Endothelial cell of hepatic sinusoid (primary cell): ENCODE results near the gene PSMG4.

Experiments used
- in situ Hi-C: cut with HindIII; loops from 2 replicates; pipeline ENCODE4 v1.10.0; 2017; ENCODE audit warnings: low sequenced_read_pairs

PSMG4 gene

DNA sequence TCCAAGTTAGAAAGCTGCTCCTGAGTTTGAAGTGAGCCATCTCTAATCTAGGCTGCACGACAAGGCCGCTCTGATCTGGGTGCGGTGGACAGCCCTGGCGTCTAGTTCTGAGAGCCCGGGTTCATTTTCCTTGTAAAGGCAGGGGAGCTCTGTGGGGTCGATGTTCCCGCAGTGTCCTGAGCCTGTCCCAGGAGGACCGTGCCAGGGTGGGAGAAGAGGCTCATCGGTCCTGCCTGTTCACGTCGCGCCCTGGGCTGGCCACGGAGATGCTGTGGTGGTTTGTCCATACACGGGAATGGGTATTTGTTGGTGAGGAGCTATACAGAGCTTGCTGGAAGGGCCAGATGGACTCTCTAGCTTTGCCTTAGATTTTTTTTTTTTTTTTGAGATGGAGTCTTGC, 27.0 kb downstream of the PSMG4 start:
- in situ Hi-C loops: loop anchor here (25.0 kb wide), 2 partner anchors 427 to 702 kb away; no protein-coding TSS in a partner anchor

DNA sequence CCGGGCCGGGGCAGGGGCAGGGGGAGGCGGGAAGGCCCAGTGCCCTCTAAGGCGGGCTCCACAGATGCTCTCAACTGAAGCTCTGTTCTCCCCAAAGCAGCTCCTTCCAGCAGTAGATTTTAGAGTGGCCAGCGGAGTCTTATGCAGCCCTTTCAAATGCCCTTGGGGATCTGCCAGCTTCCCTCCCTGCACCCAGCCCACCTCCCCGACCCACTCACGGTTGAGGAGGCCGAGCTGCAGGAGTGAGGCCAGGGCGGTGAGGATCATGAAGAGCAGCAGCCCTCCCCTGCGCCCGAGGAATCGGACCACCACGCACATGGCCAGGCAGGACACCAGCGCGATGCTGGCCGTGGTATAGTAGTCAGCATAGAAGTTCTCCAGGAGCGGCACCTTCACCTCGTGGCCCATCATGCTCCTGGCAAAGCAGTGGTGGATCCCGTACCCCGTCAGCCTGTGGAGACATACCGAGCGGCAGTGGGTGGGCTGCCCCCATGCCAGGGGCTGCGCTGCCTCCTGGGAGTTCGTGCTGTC, 28.0 kb downstream of the PSMG4 start:
- in situ Hi-C loops: loop anchor here (25.0 kb wide), 2 partner anchors 426 to 701 kb away; no protein-coding TSS in a partner anchor

DNA sequence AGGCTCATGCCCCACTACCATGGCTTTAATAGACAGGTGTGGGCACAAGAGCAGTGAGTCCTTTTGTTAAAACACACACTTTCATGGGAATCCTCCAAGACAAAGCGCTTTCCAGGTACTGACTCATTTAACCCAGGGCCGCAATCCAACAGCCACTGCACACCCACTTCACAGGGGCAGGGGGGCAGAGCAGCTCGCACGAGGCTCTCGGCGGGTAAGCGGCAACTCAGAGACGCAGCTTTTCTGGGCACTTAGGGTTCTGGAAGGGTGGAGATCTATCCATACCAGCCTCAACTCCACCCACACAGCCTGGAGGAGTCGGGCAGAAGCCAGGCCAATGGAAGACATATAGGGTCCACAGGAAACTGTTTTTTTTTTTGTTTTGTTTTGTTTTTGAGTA, 28.6 kb downstream of the PSMG4 start:
- in situ Hi-C loops: loop anchor here (25.0 kb wide), 2 partner anchors 425 to 700 kb away; no protein-coding TSS in a partner anchor

DNA sequence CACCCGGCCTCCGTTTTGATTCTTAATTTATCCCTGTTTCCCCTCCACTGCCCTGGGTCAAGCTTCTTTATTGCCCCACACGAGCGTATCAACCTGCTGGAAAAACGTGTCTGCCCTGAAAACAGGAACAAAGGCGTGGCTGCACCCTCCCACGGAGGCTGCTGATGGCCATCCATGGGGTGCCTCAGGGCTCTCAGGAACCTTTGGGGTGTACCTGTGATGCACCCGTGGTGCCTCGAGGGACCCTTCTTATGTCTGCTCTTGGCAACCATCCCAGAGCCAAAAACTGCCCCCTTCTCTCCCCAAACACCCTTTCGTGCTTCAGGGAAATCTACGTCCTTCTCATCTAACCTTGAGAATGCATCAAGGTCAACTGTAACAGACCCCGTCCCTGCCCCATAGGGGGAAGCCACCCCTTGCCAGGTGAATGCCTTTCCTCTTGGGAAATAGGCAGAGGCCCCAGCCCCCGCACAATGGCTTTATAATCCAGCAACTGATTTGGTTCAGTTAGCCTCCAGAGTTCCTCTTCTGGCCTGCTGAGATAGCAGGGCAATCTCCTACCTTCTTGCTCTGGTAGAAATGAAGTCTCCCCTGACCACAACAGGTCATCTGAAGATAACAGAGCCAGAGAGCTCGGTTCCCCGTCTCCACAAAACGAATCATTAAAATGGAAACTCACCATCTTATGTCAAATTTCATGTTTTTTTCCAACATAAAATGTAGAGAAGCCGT, 29.4 kb downstream of the PSMG4 start:
- in situ Hi-C loops: loop anchor here (25.0 kb wide), 2 partner anchors 424 to 699 kb away; no protein-coding TSS in a partner anchor

DNA sequence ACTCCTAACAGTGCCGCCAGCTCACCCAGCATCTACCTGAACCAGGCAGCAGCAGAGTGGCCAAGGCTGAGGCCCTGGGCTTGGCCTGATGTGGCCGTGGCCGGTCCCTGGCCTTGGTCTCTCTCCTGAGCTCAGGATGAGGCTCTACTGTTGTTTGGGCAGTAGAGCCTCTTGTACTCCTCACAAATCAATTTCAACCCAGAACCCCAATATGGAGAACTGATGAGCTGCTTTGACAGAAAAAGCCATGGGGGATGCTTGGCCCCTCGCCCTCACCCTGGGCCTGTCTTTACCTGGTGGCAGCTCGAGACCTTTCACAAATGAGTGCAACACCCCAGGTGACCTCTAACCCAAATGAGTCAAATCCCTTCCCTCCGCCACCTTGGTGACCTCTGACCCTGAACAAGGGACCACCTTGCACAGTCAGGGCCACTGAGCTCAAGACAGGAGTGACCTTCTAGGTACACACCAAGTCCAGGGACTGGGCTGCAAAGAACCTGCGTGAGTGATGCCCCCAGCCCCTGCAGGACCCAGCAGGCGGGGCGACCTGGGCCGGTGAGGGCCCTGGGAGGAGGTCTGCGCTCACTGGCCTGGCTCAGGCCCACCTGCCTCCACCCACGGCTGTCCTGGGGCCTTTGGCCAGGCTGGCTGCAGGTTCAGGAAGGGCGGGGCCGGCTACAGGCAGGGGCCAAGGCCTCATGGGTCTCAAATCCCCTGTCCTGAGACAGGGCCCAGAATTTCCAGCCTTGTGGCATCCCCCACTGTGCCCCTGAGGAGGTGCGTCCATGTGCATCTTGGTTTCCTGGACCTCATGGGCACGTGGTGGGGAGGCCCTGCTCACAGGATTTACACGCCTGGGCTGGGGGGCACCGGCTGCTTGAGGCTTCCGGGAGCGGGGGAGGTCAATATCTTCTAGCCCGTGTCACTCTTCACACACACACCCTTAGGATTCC, 30.2 kb downstream of the PSMG4 start:
- in situ Hi-C loops: loop anchor here (25.0 kb wide), 2 partner anchors 423 to 698 kb away; no protein-coding TSS in a partner anchor

DNA sequence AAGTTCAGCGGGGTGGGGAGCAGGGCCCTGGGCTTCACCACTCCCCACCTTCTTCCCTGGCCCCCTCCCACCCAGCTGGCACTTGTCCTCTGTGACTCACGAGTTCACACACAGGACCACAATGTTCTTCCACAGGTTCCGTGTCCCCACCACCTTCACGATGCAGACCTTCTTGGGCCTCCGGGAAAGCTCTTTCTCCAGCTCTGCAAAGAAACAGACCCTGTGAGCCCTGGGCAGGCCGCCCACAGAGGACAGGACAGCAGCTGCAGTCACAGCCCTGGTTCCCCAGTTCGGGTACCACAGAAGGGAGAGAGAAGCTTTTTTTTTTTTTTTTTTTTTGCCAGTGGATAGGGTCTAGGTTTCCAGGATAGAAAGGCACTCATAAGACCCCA, 30.9 kb downstream of the PSMG4 start:
- in situ Hi-C loops: loop anchor here (25.0 kb wide), 2 partner anchors 423 to 698 kb away; no protein-coding TSS in a partner anchor

DNA sequence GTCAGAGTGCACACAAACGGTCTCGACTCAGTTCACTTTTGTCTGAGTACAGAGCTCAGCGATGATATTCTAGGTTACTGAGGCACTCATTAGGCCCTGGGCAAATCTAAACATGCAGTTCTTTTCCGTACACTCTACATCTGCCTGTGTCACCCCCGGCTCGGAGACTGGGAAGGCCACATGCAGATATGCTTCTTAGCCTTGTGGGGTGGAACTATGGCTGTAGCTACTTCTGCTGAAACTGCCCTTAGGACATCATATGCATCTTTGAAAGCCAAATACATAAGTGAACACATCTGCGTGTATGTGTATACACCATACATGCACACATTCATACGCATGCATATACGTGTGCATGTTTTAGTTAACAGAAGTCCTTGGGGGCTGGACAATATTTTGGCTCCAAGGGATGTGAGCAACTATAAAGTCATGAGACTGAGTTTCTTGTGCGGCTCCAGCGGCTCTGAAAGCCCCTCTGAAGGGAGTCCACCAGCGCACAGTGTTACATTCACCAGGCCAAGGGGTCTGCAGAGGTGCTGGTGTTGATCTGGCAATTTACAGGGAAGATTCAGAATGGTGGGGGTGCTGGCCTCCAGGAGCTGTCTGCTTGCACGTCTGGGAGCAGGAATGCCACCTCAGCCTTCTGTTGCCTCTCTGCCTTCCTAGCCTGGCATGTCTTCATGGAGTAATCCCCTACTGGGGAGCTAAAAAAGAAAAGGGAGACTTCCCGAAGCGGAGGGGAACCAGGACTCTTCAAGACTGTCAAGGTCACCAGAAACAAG, 31.6 kb downstream of the PSMG4 start:
- in situ Hi-C loops: loop anchor here (25.0 kb wide), 2 partner anchors 422 to 697 kb away; no protein-coding TSS in a partner anchor

DNA sequence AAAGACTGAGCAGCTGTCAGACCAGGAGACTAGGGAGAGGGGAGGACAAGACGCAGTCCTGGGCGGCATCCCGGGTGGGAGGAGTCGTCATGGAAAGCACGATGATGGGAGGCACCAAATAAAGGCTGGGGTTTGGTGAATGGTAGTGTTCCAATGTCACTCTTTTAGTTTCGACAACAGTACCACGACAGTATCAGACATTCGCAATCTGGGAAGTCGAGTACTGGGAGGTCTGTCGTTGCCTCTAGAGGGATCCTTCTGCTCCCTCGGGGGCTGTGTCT, 32.1 kb downstream of the PSMG4 start:
- in situ Hi-C loops: loop anchor here (25.0 kb wide), 2 partner anchors 421 to 696 kb away; no protein-coding TSS in a partner anchor

DNA sequence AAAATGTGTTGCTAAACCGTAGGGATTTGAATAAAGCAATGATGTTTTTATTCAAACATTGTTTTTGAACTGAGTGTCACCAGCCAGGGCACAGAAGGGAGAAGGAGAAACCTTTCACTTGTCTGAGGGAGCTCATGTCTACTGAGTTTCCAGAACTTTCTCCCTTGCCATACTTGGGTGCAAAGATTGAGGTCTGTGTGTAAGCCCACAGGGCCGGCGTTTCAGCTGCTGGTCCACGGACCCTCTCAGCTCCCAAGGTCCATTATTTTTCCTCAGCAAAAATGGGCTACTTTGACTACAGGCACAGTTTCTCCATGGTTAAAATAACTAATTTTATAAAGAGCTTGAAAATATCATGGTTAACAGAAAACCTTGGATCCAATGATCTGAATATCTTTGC, 32.6 kb downstream of the PSMG4 start:
- in situ Hi-C loops: loop anchor here (25.0 kb wide), 2 partner anchors 421 to 696 kb away; no protein-coding TSS in a partner anchor

DNA sequence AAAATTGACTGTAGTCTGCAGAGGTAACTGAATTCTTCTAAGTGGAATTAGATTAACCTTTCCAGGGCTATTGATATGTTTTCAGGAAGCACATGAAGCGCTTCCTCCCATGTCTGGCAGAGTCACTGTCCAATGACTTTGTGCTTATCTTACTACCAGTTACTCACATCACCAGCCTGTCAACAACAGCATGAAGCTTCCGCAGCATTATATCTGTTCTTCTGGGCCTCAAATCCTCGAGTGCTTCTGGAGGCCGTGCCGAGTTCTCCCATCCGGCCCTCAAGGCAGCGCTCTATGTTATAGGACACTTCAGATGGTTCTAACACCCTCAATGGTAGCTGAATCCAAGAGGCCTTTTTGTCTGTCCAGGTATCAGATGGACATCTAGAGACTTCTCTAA, 33.2 kb downstream of the PSMG4 start:
- in situ Hi-C loops: loop anchor here (25.0 kb wide), 2 partner anchors 420 to 695 kb away; no protein-coding TSS in a partner anchor

DNA sequence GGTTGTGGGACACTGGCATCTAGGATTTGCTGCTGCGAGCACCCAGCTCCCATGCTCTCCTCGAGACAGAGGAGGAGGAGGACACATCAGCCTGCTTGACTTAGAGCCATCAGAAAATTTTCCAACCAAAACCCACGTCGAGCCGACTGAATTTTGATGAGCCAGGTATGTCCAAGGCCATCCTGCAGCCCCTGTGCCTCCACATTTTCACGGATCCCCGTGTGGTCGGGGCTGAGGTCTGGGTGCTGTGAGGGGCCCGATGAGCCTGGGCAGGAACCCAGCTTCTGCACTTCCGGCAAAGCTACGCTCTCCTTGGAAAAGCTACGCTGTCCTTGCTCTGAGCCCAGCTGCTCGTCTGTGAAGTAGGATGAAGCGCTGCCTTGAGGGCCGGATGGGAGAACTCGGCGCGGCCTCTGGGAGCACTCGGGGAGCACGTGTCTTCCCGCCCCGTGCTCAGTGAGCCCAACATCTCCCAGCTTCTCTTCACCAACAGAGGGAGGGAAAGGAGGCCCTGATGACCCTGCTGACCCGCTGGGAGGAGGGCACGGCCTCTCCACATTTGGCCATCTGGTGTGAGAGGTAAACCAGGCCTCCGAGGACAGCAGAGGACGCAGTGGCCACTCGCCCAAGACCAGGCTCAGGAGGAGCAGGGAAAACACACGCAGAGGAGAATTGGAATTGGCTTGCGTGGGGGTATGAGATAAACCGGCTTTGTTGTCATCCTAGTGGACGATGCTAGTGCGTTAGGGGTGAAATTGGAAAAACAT, 33.9 kb downstream of the PSMG4 start:
- in situ Hi-C loops: loop anchor here (25.0 kb wide), 2 partner anchors 420 to 695 kb away; no protein-coding TSS in a partner anchor

DNA sequence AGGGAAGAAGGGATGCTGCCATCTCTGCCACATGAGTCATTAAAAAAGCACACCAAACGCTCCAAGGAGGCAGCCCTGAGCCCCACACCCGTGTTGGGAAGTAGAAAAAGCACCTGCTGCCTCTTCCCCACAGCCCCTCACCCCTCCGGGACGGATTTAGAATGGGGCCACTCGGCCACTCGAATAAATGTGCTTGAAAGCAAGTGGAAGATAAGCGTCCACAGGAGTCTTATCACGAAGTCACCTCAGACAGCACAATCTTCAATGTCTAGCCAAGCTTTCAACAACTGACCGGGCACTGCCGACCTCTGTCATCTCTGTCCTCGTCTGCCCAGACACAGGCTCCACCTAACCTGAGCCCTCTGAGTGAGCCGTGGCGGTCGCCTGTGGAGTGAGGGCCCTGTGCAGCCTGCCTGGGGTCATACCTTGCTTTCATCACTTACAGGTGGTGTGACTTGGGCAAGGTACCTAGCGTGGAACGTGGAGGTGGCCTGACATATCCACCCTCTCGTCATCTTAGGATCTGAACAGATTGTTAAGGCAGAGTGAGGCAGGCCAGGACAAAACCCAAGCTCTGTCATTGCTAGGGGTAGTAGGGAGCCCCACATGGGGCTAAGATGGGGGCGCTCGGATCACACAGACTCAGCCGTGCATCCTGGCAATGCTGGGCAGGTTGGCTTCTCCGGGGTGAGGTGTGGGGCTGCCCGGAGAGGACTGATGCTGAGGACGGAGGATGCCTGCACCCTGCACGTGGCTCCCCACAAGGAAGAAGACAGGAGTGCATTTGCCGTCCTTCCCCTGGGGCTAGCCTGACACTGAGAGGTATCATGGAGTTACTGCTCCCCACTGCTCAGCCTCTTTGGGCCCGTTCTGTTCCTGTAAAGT, 34.8 kb downstream of the PSMG4 start:
- in situ Hi-C loops: loop anchor here (25.0 kb wide), 2 partner anchors 419 to 694 kb away; no protein-coding TSS in a partner anchor

DNA sequence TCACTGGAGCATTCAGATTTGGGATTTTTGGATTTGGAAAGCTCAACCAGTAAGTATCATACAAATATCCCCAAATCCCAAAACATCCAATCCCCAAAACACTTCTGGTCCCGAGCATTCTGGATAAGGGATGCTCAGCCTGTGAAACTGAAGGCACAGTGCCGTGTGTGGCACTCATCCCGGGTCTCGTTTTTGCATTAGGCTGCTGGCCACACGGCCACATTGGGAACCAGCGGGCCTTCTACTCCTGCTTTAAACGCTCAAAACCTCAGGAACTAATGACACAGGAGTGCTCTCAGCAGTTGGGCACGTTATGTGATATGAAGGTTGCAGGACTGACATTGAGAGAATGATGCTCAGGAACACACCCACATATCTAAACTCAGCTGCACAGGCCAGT, 35.6 kb downstream of the PSMG4 start:
- in situ Hi-C loops: loop anchor here (25.0 kb wide), 2 partner anchors 418 to 693 kb away; no protein-coding TSS in a partner anchor

DNA sequence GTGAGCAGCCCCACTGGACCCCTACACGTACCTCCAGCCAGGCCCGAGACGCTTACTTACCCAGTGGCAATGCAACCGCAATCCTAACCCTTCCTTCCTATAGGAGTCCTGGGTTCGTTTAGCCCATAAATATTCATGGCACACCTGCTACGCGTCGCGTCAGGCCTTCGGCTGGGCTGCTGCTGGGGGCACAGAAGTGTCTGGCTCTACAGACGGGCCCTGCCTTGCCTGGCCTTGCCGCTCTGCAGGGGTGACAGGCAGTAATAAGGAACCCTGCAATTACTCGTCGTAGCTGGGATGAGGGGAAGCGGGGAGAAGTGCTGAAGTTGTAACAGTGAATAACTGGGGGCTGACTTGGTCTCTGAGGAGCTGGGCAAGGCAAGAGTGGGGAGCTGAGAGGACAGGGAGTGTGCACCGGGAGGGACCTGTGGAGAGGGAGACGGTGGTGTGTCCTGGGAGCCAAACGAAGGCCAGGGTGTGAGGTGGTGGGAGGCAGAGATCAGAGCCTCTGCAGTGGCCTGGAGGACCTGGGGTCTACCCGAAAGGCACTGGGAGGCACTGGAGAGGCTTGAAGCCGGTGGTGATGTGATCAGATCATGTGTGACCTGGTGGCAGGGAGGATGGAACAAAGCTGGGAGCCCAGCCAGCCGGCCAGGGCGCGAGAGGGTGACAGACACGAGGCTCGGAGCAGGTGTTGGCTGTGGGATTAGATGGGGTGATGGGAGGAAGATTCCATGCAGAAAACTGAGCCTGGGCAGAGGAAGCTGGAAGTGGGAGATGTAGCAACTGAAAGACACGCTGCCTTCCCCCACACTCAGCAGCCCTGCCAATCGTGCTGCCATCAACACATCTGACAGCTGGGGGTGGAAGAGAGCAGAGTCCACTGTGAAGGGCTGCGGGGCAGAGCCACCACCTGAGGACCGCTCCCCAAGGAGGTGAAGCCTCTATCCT, 36.4 kb downstream of the PSMG4 start:
- in situ Hi-C loops: loop anchor here (5.0 to 25.0 kb wide), 4 partner anchors 47 to 692 kb away; no protein-coding TSS in a partner anchor

DNA sequence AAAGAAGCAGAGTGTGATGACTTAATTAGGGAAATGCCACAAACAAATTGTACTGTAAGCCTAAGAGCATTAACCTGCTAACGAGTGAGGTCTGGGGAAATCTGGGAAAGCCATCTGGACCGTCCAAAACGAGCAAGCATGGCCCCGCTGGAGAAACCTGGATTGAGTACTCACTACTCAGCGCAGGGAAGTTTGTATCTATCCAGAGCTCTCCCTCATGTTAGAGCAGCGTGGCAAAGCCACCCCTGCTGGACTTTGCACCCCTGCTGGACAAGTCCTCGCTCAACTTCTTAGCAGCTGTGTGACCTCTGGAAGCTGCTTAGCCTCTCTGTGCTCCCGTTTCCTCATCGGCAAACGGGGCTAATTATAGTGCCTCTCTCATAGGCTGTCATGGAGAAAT, 37.3 kb downstream of the PSMG4 start:
- in situ Hi-C loops: loop anchor here (5.0 to 25.0 kb wide), 4 partner anchors 46 to 691 kb away; no protein-coding TSS in a partner anchor

DNA sequence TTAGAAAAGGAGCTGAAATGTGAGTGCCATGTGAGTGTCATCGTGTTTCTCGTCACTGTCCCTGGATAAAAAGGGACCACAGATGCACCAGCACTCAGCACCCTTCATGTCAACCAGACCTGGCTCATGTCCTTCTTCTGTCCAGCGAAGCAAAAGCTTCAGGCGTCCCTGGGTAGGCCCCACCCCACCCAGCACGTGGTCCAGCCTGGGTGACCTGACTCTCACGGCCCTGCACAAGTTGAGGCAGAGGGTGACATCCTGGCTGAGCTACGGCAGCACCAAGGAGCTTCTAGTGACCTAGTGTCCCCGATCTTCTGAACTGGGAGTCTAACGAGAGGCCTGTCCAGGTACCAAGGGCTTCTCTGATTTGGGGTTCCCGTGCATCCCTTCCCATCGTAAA, 37.8 kb downstream of the PSMG4 start:
- in situ Hi-C loops: loop anchor here (5.0 to 25.0 kb wide), 4 partner anchors 46 to 691 kb away; no protein-coding TSS in a partner anchor

DNA sequence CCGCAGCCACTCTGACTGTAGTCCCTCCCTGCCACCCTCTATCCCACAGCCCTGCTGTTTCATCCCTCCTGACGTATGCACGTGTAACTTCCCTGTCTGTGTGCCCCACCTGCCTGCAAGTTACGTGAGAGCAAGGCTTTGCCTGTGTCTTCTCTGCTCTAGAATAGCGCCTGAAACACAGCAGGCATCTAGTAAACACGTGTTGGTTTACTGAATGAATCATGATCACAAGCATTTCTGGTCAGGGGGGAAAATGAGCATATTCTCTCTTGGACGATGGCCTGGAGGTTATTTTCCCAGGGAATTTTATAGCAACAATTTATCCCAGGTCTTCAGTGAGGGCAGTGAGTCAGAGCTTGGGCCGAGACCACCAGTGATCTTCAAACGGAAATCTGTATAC, 38.3 kb downstream of the PSMG4 start:
- in situ Hi-C loops: loop anchor here (5.0 to 25.0 kb wide), 4 partner anchors 45 to 690 kb away; no protein-coding TSS in a partner anchor
